Uterus (tissue), 2 donors: ENCODE measurements around the gene B3GNT8.

ENCODE experiments used
- POLR2A ChIP-seq, 2 donors: fragments of 450-650 bp; IDR thresholded peaks; one replicate each; pipeline ENCODE4 v1.6.1; 2016; ENCODE audit warnings: antibody characterized with exemption in 2 of 2, mild to moderate bottlenecking in 1 of 2, moderate library complexity in 1 of 2
- TF ChIP-seq, protein P1 (sequence below), 4 experiments: fragments of 200-600 bp in 2 of 4; fragments of 450-650 bp in 2 of 4; sonication (generic) in 2 of 4; IDR thresholded peaks; one replicate each; pipeline ENCODE4 v1.5.1; 2016 to 2019; ENCODE audit warnings: antibody characterized with exemption in 4 of 4, mild to moderate bottlenecking in 2 of 4, moderate library complexity in 1 of 4

DNA sequence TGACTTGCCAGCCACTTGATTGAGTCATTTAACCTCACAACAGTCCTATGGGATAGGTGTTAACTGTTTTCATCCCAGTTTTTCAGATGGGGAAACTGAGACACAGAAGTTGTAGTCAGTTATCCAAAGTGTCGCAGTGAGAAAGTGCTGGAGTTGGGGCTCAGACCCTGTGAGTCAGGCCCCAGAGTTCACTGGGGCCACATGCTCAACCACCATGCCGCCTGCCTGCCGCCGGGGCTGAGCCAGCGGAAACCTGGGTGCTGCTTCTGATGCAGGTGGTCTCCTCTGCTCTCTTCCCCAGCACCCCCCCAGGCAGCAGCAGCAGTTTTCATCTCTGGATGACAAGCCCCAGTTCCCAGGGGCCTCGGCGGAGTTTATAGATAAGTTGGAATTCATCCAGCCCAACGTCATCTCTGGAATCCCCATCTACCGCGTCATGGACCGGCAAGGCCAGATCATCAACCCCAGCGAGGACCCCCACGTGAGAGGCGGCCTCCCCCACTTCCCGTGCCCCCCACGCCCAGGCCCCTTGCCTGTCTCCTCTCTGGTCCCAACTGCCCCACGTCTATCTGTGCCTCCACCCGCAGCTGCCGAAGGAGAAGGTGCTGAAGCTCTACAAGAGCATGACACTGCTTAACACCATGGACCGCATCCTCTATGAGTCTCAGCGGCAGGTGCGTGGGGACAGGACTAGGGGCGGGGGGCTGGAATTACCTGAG lies 16.7 kb downstream of the B3GNT8 start:
- TF ChIP-seq POLR2A (IDR thresholded peaks at IDR 0.05) = no peak
- TF ChIP-seq, protein P1, sequence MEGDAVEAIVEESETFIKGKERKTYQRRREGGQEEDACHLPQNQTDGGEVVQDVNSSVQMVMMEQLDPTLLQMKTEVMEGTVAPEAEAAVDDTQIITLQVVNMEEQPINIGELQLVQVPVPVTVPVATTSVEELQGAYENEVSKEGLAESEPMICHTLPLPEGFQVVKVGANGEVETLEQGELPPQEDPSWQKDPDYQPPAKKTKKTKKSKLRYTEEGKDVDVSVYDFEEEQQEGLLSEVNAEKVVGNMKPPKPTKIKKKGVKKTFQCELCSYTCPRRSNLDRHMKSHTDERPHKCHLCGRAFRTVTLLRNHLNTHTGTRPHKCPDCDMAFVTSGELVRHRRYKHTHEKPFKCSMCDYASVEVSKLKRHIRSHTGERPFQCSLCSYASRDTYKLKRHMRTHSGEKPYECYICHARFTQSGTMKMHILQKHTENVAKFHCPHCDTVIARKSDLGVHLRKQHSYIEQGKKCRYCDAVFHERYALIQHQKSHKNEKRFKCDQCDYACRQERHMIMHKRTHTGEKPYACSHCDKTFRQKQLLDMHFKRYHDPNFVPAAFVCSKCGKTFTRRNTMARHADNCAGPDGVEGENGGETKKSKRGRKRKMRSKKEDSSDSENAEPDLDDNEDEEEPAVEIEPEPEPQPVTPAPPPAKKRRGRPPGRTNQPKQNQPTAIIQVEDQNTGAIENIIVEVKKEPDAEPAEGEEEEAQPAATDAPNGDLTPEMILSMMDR (IDR thresholded peaks at IDR 0.05) = no peak
